ENCODE results near the gene MYO5B.

DNA sequence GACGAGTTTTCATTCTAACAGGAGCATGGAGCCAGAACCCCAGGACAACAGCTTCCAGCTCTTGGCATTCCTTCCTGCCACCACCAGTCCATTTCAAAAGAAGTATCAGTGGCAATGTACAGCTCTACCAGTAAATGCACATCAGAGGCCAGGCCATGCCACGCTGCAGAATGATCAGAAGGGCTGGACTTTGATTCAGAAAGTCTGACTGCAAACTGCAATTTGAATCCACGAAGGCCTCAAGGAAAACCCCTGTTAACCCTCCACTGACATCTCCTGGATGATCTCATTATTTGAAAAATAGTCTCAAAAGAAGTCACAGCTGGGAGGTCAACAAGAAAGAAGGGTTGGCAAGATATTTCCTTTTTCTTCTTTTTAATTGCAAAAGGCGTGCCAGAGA lies 119.2 kb downstream of the MYO5B start:
- TF ChIP-seq TEAD4 (IDR thresholded peaks at IDR 0.05; ENCODE audit: borderline replicate concordance, insufficient read depth) (no peak), MXI1 (IDR thresholded peaks at IDR 0.05; ENCODE audit: low read depth, low read length) (no peak), JUND (IDR thresholded peaks at IDR 0.05) (no peak), RAD21 (IDR thresholded peaks at IDR 0.05; ENCODE audit: low read length) (no peak)
- TF ChIP-seq, protein P1, sequence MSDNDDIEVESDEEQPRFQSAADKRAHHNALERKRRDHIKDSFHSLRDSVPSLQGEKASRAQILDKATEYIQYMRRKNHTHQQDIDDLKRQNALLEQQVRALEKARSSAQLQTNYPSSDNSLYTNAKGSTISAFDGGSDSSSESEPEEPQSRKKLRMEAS (IDR thresholded peaks at IDR 0.05; ENCODE audit: low read depth) = no peak
- TF ChIP-seq, protein P2, sequence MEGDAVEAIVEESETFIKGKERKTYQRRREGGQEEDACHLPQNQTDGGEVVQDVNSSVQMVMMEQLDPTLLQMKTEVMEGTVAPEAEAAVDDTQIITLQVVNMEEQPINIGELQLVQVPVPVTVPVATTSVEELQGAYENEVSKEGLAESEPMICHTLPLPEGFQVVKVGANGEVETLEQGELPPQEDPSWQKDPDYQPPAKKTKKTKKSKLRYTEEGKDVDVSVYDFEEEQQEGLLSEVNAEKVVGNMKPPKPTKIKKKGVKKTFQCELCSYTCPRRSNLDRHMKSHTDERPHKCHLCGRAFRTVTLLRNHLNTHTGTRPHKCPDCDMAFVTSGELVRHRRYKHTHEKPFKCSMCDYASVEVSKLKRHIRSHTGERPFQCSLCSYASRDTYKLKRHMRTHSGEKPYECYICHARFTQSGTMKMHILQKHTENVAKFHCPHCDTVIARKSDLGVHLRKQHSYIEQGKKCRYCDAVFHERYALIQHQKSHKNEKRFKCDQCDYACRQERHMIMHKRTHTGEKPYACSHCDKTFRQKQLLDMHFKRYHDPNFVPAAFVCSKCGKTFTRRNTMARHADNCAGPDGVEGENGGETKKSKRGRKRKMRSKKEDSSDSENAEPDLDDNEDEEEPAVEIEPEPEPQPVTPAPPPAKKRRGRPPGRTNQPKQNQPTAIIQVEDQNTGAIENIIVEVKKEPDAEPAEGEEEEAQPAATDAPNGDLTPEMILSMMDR (IDR thresholded peaks at IDR 0.05) = no peak
- TF ChIP-seq, protein P3, sequence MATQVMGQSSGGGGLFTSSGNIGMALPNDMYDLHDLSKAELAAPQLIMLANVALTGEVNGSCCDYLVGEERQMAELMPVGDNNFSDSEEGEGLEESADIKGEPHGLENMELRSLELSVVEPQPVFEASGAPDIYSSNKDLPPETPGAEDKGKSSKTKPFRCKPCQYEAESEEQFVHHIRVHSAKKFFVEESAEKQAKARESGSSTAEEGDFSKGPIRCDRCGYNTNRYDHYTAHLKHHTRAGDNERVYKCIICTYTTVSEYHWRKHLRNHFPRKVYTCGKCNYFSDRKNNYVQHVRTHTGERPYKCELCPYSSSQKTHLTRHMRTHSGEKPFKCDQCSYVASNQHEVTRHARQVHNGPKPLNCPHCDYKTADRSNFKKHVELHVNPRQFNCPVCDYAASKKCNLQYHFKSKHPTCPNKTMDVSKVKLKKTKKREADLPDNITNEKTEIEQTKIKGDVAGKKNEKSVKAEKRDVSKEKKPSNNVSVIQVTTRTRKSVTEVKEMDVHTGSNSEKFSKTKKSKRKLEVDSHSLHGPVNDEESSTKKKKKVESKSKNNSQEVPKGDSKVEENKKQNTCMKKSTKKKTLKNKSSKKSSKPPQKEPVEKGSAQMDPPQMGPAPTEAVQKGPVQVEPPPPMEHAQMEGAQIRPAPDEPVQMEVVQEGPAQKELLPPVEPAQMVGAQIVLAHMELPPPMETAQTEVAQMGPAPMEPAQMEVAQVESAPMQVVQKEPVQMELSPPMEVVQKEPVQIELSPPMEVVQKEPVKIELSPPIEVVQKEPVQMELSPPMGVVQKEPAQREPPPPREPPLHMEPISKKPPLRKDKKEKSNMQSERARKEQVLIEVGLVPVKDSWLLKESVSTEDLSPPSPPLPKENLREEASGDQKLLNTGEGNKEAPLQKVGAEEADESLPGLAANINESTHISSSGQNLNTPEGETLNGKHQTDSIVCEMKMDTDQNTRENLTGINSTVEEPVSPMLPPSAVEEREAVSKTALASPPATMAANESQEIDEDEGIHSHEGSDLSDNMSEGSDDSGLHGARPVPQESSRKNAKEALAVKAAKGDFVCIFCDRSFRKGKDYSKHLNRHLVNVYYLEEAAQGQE (IDR thresholded peaks at IDR 0.05; ENCODE audit: low read depth, low read length) = no peak

All from SK-N-SH (cell line).